ENCODE measurements around the gene ARHGEF17.

ARHGEF17 gene

DNA sequence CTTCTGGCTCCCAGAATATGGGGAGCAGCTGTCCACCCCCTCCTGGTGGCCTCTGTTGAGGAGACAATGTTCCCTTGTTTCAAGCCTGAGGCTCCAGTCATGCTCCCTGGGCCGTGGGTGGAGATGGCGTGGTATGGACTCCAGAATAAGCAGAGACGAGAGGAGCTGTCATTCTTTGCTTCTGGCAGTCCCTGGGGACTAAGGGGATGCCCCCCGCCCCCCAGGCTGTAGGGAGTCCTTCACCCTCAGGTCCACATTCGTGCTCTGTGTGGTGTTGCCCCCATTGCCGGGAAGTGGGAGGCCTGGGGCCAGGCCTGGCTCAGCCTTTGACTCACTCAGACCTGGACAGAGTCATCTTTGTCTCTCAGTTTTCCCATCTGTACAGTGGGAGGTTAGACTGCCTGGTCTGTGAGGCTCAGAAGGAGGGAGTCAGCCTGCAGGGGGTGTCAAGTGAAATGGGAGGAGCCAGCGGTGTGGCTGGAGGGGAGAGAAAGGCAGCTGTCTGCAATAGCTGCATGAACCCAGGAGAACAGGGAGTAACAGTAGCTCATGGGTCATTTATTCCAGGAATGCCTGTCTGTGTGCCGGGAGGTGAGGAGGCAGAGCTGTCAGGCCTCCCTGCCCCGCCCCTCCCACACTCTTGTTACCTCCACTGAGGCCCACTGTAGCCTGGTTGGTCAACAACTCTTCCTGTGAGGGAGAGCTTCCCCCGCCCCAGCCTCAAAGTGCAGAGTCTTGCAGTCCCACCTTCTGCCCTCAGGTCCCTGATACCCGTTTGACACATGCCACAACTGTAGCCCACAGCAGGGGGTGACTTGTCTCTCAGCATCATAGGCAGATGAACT lies 6.3 kb downstream of the ARHGEF17 start:
- no peak overlapping the region for H3K27ac ChIP-seq (ENCODE audit: low read length)
- H3K9me3 ChIP-seq (ENCODE audit: control insufficient read depth, insufficient read depth, low read length), result no peaks in the 10 kb centered on the region
- no CpG with 5 or more reads among the region's 11 CpGs for WGBS (ENCODE audit: insufficient coverage, insufficient read length)
- H3K4me1 ChIP-seq (ENCODE audit: control insufficient read depth, insufficient read depth, low read length), result no peaks in the 10 kb centered on the region; the same call in none of the 2 replicates
- no peak overlapping the region for H3K4me3 ChIP-seq (ENCODE audit: low read length)
- no peaks in the 10 kb centered on the region for H3K27me3 ChIP-seq (ENCODE audit: control insufficient read depth, insufficient read depth, low read length)
- no peak for DNase-seq (ENCODE audit: low read depth, low spot score)
- no peaks in the 10 kb centered on the region; the same call in 1 of the 2 replicates for H3K36me3 ChIP-seq (ENCODE audit: control insufficient read depth, insufficient read depth, low read length)

DNA sequence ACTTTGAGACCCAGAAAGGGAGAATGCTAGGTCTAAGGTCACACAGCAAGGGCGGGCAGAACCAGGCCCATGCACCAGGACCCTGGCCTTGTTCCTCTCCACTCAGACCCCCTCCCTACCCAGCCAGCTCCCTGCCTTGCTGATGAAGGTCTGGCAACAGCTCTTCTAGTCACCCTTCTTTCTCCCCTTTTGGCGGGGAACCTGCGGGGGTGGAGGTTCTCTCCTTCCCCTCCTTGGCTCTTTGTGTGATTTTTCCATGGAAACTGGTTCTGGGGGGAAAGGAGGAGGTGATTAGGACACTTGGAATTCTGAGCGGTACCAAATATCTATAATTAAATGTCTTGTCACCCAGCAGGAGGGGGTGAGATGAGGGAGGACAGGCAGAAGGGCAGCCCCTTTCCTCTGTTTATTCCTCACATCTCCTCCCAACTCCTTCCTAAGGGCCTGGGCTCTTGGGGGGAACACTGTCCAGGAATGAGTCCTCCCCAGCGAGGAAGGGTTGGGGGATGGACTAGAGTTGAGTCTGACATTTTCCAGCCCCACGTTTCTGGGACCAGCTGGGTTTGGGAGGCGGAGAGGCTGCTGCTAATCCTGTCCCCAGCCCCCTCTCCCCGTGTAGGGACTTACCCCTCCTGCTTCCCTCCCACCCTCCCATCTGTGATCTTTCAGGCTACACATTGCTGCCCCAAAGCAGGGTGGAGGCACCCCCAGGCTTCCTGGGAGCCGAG lies 7.4 kb downstream of the ARHGEF17 start:
- no peaks in the 10 kb centered on the region; the same call in none of the 2 replicates for H3K4me1 ChIP-seq (ENCODE audit: control insufficient read depth, insufficient read depth, low read length)
- H3K9me3 ChIP-seq (ENCODE audit: control insufficient read depth, insufficient read depth, low read length), result no peaks in the 10 kb centered on the region
- no peaks in the 10 kb centered on the region for H3K27me3 ChIP-seq (ENCODE audit: control insufficient read depth, insufficient read depth, low read length)
- no peaks in the 10 kb centered on the region; the same call in 1 of the 2 replicates for H3K36me3 ChIP-seq (ENCODE audit: control insufficient read depth, insufficient read depth, low read length)
- no CpG with 5 or more reads among the region's 9 CpGs for WGBS (ENCODE audit: insufficient coverage, insufficient read length)
- no peak overlapping the region for H3K27ac ChIP-seq (ENCODE audit: low read length)
- DNase-seq (ENCODE audit: low read depth, low spot score), result no peak
- H3K4me3 ChIP-seq (ENCODE audit: low read length), result no peak overlapping the region

GRCh38 chr11:73316422-73316821 lies 8.3 kb downstream of the ARHGEF17 start:
- Histone ChIP-seq H3K27ac (ENCODE audit: low read length) (no peak overlapping the region), H3K36me3 (ENCODE audit: control insufficient read depth, insufficient read depth, low read length) (no peaks in the 10 kb centered on the region), H3K4me1 (ENCODE audit: control insufficient read depth, insufficient read depth, low read length) (no peaks in the 10 kb centered on the region; the same call in 1 of the 2 replicates), H3K9me3 (ENCODE audit: control insufficient read depth, insufficient read depth, low read length) (no peaks in the 10 kb centered on the region), H3K4me3 (ENCODE audit: low read length) (no peak overlapping the region), H3K27me3 (ENCODE audit: control insufficient read depth, insufficient read depth, low read length) (no peaks in the 10 kb centered on the region)
- DNase-seq (ENCODE audit: low read depth, low spot score), result no peak
- no CpG with 5 or more reads among the region's 1 CpG for WGBS (ENCODE audit: insufficient coverage, insufficient read length)

DNA sequence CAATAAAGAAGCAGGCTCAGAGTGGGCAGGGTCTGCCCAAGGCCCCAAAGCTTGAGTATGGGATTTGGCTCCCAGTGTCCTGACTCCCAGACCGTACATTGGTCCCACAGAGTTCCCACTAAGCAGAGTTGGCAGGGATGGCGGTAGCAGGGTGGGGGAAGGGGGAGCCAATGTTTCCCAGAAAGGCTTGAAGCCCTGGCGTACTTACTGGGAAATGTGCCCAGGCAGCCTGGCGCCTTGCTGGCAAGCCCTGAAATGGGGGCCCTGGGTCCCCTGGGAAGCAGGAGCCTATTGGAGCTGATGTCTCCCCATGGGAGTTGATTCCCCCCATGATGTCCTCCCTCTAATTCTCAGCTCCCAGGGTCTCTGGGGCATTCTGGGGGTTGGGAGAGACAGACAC lies 9.3 kb downstream of the ARHGEF17 start:
- Histone ChIP-seq H3K27me3 (ENCODE audit: control insufficient read depth, insufficient read depth, low read length) (no peaks in the 10 kb centered on the region), H3K4me1 (ENCODE audit: control insufficient read depth, insufficient read depth, low read length) (peaks cover 2% of the 10 kb centered on the region), H3K9me3 (ENCODE audit: control insufficient read depth, insufficient read depth, low read length) (no peaks in the 10 kb centered on the region), H3K36me3 (ENCODE audit: control insufficient read depth, insufficient read depth, low read length) (no peaks in the 10 kb centered on the region), H3K4me3 (ENCODE audit: low read length) (no peak overlapping the region), H3K27ac (ENCODE audit: low read length) (no peak overlapping the region)
- DNase-seq (ENCODE audit: low read depth, low spot score), result no peak
- WGBS (ENCODE audit: insufficient coverage, insufficient read length), result no CpG with 5 or more reads among the region's 4 CpGs

- H3K27me3 ChIP-seq (ENCODE audit: control insufficient read depth, insufficient read depth, low read length), result no peaks in the 10 kb centered on the region
- no peak overlapping the region for H3K27ac ChIP-seq (ENCODE audit: low read length)
- WGBS (ENCODE audit: insufficient coverage, insufficient read length), result no CpG with 5 or more reads among the region's 3 CpGs
- H3K9me3 ChIP-seq (ENCODE audit: control insufficient read depth, insufficient read depth, low read length), result no peaks in the 10 kb centered on the region
- no peak overlapping the region for H3K4me3 ChIP-seq (ENCODE audit: low read length)
- no peak for DNase-seq (ENCODE audit: low read depth, low spot score)
- H3K4me1 ChIP-seq (ENCODE audit: control insufficient read depth, insufficient read depth, low read length), result peaks cover 2% of the 10 kb centered on the region
- no peaks in the 10 kb centered on the region for H3K36me3 ChIP-seq (ENCODE audit: control insufficient read depth, insufficient read depth, low read length)
Observed at GRCh38 chr11:73317803-73318202, 9.7 kb downstream of the ARHGEF17 start.

DNA sequence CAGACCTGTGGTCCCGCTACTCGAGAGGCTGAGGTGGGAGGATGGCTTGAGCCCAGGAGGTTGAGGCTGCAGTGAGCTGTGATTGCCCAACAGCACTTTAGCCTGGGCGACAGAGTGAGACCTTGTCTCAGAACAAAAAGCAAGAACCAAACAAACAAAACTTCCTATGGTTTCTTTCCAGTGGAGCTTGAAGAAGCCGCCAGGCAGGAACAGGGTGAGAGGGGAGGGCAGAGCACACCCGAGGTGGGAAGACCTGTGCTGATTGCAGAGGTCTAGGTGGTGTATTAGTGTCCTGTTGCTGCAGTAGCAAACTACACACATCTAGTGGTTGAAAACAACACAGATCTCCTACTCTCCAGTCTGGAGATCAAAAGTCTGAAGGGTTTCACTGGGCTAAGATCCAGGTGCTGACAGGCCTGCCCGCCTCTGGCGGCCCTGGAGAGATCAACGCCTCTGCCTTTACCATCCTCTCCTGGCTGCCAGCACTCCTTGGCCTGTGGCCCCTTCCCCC lies 10.5 kb downstream of the ARHGEF17 start:
- Histone ChIP-seq H3K27ac (ENCODE audit: low read length) (no peak overlapping the region), H3K36me3 (ENCODE audit: control insufficient read depth, insufficient read depth, low read length) (no peaks in the 10 kb centered on the region), H3K4me1 (ENCODE audit: control insufficient read depth, insufficient read depth, low read length) (peaks cover 7% of the 10 kb centered on the region), H3K27me3 (ENCODE audit: control insufficient read depth, insufficient read depth, low read length) (no peaks in the 10 kb centered on the region), H3K4me3 (ENCODE audit: low read length) (no peak overlapping the region), H3K9me3 (ENCODE audit: control insufficient read depth, insufficient read depth, low read length) (no peaks in the 10 kb centered on the region)
- DNase-seq (ENCODE audit: low read depth, low spot score), result no peak
- no CpG with 5 or more reads among the region's 8 CpGs for WGBS (ENCODE audit: insufficient coverage, insufficient read length)

- Histone ChIP-seq H3K9me3 (ENCODE audit: control insufficient read depth, insufficient read depth, low read length) (no peaks in the 10 kb centered on the region), H3K27ac (ENCODE audit: low read length) (no peak overlapping the region), H3K4me1 (ENCODE audit: control insufficient read depth, insufficient read depth, low read length) (peaks cover 9% of the 10 kb centered on the region), H3K27me3 (ENCODE audit: control insufficient read depth, insufficient read depth, low read length) (no peaks in the 10 kb centered on the region), H3K4me3 (ENCODE audit: low read length) (no peak overlapping the region), H3K36me3 (ENCODE audit: control insufficient read depth, insufficient read depth, low read length) (no peaks in the 10 kb centered on the region)
- WGBS (ENCODE audit: insufficient coverage, insufficient read length), result no CpG with 5 or more reads among the region's 10 CpGs
- no peak for DNase-seq (ENCODE audit: low read depth, low spot score)
Observed at GRCh38 chr11:73320763-73321603, 12.9 kb downstream of the ARHGEF17 start.

DNA sequence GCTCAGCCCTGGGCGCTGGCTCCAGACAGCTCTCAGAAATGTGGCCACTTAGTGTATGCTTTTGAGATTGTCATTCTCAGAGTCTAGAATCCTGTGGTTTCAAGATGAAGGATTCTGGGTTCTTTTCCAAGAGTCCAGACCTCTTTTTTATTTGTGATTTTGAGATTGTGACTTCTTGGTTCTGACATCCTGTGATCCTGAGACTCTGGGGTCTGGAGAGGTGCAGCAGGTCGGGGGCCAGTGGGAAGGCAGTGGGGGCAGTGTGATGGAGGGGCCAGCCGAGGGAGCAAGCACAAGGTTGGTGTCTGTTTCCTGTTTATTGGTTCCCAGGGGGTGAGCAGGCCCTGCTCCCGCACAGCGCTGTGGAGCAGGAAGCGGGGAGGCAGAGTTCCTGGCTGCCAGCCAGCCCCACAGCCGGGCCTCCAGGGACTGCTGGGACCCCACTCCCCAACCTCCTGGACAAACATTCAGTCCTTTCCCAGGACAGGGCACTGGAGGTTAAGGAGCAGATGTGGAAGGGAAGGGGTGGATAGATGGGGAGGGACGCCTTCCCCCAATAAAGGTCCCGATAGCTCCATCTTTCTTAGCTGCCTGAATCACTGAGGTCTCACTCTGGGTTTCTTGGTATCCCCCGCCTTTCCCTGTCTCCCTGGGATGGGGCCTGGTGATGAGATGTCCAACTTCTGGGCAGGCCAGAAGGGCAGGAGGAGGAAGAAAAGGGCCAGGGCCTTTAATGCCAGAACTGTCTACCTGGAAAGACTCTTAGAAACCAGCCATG lies 13.7 kb downstream of the ARHGEF17 start:
- no peaks in the 10 kb centered on the region for H3K27me3 ChIP-seq (ENCODE audit: control insufficient read depth, insufficient read depth, low read length)
- H3K36me3 ChIP-seq (ENCODE audit: control insufficient read depth, insufficient read depth, low read length), result no peaks in the 10 kb centered on the region
- peaks cover 9% of the 10 kb centered on the region for H3K4me1 ChIP-seq (ENCODE audit: control insufficient read depth, insufficient read depth, low read length)
- H3K9me3 ChIP-seq (ENCODE audit: control insufficient read depth, insufficient read depth, low read length), result no peaks in the 10 kb centered on the region
- no peak overlapping the region for H3K4me3 ChIP-seq (ENCODE audit: low read length)
- no CpG with 5 or more reads among the region's 10 CpGs for WGBS (ENCODE audit: insufficient coverage, insufficient read length)
- H3K27ac ChIP-seq (ENCODE audit: low read length), result no peak overlapping the region
- no peak for DNase-seq (ENCODE audit: low read depth, low spot score)

DNA sequence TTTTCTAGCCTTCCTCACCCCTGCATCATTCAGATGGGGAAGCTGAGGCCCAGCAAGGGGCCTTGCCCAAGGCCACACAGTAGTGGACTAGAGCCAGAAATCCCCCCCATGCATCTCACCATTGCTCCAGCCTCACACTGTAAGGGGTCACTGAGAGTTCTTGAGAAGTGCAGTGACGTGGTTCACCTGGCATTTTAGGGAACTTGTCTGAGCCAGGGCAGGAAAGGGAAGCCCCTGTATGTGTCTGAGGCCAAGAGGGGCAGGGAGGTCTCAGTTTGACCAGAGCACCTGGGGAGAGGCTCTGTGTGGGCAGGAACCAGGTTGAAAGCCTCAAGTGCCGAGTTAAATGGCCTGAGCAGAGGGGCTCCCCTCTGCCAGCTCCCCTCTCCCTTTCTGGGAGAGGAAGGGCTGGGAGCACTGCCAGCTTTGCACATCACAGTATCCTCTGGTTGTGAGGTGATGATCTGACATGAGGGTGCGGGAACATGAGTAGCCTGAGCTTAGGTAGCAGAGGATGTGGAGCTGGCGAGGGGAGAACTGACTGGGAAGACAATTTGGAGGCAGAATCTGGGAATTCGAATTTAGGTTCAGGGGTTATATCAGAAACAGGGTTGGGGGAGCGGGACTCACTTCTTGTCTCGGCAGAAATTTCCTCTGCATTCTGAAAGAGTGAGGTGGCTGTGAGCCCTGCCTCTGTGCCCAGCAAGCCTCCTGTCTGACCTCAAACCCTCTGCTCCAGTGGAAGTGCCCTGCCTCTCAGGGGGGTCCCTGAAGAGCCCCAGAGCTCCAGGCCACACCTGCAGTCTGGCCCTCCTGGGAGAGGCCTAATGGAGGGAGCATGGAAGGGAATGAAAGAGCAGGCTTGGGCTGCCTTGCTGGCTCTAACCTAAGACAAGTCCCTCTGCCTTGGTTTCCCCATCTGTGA lies 14.6 kb downstream of the ARHGEF17 start:
- DNase-seq (ENCODE audit: low read depth, low spot score), result no peak
- WGBS (ENCODE audit: insufficient coverage, insufficient read length), result no CpG with 5 or more reads among the region's 7 CpGs
- no peak overlapping the region for H3K4me3 ChIP-seq (ENCODE audit: low read length)

More for the DNA sequence above, 14.6 kb downstream of the ARHGEF17 start:
- Histone ChIP-seq H3K27ac (ENCODE audit: low read length) (no peak overlapping the region), H3K36me3 (ENCODE audit: control insufficient read depth, insufficient read depth, low read length) (no peaks in the 10 kb centered on the region), H3K9me3 (ENCODE audit: control insufficient read depth, insufficient read depth, low read length) (no peaks in the 10 kb centered on the region), H3K27me3 (ENCODE audit: control insufficient read depth, insufficient read depth, low read length) (no peaks in the 10 kb centered on the region), H3K4me1 (ENCODE audit: control insufficient read depth, insufficient read depth, low read length) (peaks cover 9% of the 10 kb centered on the region)

Data from iPS DF 6.9 (cell line).